GM19239 (cell line): ENCODE data around the gene COL1A2.

Experiments
- DNase-seq: peaks from one replicate; pipeline ENCODE4 v3.0.0; 2011; ENCODE audit warnings: low spot score; ENCODE audit not compliant: insufficient read length
- FAIRE-seq: peaks from 2 replicates; lab custom pipeline; 2011; peaks lifted over from hg19 to GRCh38; lab: Jason Lieb, UNC

Gene COL1A2

DNA sequence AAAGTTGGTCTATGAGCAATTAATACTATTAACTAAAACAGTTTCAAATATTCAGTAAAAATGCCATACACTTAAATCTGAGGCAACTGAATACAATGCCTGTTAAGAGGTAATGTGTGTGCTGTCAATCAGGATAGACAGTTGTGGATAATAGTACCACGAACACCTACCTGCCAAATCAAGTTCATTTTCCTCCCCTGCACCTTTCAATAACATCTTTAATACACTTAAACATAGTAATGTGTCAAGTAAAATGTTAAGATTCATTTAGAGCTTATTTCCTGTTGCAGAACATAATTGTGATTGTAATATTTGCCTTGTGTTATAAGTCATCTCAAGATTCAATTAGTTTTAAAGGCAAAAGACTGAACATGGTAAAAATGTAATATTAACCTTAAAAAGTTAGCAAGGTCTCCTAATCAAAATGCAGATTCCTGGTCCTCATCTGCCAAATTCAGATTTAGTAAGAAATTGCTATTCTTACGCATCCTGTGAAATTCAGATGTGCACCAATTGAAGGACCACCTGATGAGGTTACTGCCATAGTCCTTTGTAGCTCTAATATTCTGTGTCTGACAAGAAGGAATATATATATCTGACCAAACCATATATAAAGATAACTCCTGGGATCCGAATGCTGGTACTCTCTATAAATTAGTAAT is 37.1 kb downstream of the COL1A2 start:
- DNase-seq: no peak
- FAIRE-seq: no peak

DNA sequence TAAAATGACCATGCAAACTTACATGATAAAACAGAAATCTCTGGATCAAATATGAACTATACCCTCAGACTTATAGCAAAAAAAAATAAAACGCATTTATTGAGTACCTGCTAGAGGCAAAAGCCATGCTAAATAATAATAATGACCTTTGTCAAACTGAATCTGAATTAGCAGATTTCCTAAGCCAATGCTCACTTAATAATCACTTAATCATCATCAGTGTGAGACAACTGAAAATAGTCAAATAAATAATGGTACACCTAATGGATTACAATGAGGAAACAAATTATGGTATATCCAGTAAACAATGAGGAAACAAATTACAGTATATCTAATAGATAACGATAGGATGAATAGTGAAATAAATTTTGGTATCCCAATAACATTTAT is 37.6 kb downstream of the COL1A2 start:
- FAIRE-seq: no peak
- no peak for DNase-seq

DNA sequence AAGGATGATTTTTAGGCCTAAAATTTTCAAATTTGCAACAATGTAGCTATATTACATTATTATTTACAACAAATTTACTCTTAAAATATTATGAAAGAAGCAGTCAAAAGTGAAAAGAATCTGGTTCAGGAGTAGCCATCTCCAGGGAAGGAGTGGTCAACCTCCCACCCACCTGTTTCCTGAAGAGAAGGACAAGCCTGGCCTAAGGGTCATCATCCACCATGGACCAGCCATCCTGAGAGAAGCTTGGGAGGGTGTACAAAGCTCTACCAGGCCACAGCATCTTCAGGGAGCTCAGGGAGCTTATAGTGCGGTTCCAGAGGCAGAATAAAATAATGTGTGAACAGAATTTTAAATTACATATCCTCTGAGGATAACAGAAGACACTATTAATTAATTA is 38.1 kb downstream of the COL1A2 start:
- no peak for FAIRE-seq

DNA sequence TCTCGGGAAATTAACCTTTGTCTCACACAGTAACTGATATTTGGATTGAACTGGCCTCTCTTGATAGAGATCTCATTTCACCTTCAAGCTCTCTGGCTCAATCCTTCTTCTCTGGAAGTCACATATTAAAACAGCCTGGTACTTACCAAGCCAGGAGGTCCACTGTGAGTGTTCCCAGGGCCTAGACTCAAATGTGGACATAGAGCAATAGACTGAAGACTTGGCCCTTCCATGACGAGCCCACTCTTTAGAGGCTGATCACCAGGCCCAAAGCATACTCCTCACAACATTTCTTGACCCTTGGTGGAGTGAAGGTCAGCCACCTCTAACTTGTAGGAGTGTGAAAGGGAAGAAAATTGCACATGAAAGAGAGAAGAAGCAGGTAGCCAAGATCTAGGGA is 38.5 kb downstream of the COL1A2 start:
- DNase-seq: no peak
- FAIRE-seq: no peak

More for the DNA sequence above, 38.1 kb downstream of the COL1A2 start:
- DNase-seq: no peak

DNA sequence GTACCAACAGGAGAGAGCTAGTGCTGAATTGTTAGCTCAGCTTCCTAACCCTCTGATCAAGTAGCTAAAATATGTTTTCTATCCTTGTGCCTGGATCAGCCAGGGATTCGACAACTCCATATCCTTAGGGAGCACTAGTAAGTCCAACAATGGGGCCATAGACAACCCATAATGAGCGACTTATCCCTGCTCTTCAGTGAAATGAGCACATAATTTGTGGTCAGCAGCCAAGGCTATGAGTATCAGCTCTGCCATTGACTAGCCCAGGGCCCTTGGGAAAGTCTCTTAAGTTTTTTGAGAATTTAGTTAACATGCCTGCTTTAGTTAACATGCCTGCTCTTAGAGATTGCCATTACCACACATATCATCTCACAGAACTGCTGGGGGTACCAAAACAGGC is 39.3 kb downstream of the COL1A2 start:
- FAIRE-seq: no peak
- no peak for DNase-seq

DNA sequence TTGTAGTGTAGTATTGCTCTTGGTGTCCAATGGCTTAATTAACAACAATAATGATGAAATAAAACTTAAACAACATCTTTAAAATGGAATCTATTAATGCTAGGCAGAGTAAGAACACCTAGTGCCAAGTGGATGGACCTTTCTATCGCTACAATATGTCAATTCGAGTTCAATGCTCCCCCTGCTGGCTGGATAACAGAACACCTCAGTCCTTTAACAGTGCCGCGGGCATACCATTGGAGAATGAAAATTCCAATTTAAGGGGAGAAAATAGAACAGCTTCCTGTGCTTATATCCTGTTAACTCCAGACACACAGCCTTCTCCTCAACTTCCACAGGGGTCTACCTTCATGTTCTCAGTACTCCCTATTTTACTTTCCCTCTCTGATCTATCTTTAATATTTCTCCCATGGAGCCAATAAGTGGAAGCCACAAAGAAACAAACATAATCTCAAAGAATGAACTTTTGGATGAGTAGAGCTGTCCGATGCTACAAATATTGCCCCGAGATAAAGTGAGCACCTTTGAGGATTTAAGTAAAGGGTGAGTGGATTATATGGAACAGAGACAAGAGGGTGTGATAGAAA is 41.4 kb downstream of the COL1A2 start:
- peak; percentile 23 for DNase-seq
- FAIRE-seq: peak; percentile 90

DNA sequence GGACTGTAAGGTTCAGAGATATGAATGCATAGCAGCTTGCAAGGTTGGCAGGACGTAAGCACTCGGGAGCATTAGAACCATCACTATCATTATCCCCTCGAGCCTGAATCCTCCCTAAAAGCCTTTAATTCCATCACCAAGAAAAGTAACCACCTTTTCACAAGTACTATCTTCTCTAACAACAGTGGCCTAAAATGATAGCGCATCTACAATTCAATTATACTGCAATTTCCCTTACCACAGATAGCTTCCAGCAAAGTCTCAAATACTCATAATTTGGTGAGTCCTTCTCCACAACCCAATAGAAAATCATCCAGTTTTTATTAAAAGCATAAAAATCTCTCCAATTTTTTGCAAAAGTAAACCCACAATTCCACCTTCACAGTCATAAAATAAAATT is 42.0 kb downstream of the COL1A2 start:
- FAIRE-seq (no peak), DNase-seq (no peak)

DNA sequence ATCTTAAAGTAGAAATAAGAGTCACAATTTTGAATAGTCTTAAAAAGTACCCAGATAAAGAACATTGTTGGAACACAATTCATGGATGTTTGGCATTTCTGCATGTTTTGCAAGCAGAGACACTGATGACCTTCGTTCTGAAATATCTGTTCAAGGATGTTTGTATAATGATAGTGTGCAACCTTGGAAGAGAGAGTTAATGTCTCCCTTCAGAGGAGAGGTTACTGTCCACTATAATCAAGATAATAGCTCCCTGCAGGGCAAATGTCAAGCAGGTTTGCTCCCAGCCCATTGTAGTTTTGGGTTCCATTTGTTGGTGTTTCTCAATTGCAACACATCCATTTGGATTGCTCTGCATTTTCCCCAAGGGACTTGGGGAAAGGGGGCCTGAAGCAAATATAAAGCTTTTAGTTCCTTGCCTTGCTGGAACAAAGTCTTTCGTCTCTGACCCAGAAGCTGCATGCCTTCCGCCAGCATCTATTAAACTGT is 45.2 kb downstream of the COL1A2 start:
- no peak for DNase-seq

DNA sequence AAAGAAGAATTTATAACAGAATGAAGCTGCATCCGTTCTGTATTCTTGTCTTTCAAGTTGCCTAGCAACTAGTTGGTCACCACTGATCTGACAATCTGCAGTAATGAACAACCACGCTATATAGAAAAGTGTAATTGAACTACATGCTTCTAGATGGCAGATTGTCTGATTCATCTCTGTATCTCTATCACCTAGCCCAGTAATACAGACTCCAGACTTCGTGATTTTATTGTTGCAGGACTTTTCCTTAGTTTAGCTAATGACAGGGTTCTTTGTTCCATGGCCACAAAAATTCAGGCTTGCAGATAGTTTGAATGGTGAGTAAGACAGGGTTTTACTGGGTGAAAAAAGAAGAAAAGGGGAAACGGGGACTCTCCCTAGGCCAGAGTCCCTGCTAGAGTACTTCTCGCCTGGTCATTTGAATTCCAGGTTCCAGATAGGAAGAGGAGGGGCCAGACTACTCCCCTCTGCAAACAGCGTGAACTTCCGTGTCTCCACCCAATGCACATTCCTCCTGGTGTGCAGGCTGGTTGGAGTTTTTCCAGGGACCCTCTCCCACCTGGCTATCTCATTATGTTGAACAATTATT is 45.9 kb downstream of the COL1A2 start:
- no peak for DNase-seq
- FAIRE-seq: no peak

More for the DNA sequence above, 45.2 kb downstream of the COL1A2 start:
- no peak for FAIRE-seq

DNA sequence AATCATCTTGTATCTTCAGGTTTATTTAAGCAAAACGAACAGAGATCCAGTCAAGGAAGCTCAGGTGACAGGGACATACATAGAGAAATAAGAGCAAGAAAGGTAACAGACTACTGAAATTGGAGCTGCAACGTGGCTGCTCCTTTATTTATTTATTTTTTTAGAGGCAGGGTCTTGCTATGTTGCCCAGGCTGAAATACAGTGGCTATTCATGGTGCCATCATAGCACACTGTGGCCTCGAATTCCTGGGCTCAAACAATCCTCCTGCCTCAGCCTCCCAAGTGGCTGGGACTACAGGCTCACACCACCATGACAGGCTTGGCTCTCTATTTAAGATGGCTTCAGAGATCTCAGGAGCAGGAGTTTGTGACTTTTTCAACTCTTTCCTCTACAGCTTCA is 46.4 kb downstream of the COL1A2 start:
- no peak for FAIRE-seq
- no peak for DNase-seq

DNA sequence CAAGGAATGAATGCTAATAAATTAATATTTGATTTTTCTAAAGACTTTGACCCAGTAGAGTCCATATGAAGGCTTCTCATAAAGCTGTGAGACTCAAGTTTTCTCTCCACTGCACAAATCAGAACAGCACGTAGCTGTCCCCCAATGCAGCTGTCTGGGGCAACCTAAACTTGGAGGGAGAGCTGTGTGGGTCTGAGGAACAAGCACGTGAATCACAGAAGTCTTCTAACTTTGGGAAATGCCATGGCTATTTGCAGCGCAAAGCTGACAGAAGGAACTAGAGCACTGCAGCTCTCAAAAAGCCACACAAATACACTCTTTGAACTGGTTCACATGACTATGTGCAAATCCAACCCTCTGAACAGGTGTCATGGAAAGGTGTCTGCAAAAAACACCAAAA is 47.9 kb downstream of the COL1A2 start:
- FAIRE-seq (no peak), DNase-seq (no peak)

DNA sequence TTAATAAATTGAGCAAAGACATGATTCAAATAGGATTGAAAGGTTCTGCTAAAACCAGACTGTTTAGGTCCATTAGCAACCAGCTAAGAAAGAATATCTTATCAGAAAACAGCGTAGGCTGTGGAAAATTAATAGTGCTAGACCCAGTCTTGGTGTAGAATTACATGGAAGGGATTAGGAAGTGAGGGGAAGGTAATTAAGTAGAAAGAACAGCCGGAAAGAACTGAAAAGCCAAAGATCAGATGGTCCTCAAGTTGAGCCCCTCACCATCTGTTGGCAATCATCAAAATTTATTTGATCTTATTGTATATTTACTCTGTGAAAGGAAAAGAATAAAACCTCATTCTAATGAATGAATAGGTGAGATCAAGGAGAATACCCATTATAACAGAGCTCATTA is 50.1 kb downstream of the COL1A2 start:
- DNase-seq (no peak), FAIRE-seq (no peak)

DNA sequence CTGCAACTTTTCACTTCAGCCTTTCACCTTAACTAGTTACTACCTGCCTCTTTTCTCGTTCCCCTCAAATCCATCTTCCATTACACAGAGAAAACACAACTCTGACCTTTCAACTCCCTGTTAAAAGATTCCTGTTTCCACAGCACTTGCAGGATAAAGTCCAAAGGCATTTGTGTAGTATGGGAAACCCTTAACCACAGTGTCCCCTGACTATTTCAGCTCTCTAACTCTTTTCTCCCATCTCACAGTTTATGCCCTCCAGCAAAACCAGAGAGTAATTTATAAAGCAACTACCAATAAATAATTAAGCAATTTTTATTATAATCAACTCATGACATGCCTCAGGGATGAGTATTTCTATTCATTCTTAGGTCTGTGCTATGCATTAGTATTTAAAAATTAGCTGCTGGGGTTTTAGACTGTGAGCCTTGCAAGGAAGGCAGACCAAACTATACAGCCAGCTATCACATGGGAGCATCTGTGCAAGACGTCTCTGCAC is 51.0 kb downstream of the COL1A2 start:
- no peak for DNase-seq
- FAIRE-seq: no peak

DNA sequence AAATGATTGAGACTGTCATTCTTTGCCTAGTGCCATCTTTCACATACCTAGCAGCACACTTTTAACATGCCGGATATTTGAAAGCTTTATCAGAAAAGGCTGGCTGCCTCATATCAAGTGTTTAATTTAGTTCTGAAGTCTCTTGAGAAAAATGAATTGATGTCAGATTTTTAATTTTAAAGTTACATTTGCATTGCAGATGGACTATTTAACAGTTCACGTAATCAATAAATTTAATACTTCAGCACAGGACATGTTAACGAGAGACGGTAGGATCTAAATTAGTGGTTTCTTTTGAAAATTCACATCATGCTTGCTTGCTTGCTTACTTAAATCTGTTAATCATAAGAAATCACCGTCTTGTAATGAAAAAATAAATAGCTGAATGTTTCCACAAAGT is 51.6 kb downstream of the COL1A2 start:
- DNase-seq (no peak), FAIRE-seq (no peak)

DNA sequence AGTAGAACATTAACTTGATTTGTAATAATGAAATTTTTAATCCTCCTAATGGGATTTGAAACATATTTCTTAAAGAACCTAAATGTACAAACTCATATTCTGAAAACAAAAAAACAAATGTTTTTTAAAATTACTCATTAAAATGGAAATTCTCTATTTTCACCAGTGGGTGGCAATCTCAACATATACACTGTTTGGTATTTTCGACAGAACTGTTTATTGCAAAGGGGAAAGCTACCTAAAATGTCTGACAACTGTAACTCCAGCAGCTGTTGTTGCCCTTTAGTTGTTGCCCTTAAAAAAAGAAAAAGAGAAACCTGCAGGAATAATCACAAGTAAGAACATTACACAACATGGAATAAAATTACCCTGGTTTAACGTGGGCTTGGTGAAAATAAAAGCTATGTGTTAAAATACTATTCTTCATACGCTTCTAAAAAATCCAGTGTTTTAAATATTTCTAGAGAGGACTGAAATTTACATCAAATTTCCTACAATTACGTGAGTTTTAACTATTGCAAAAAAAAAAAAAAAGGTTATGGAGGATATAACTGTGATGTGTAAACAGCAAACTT is 54.5 kb downstream of the COL1A2 start:
- FAIRE-seq: peak; percentile 68

DNA sequence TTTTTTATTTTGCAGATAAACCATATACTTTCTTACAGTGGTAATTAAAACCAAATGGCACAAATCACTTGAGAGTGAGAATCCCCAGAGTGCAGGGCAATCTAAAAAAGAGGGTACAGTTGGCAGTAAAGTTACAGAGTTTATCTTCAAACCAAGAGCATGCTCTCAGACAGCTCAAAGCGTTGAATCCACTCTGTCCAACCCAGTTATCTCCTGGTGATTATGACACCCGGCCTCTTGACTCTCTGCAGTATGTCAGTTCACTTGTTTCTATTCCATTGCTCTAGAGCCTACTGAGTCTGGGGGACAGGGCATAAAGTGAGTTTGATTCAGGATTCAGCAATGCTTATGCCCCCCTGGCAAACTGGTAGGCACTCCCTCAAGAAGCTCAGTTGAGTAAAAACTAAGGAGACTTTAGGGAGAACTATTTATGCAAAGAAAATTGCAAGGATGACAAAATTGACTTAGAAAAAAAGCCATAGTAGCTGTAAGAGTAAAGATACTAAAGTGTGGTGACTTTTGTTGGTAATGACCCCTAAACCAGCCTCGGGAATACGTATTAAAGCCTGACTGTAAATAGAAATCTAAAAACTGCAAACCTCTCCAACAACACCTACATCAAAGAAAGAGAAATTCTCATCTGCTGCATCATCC is 55.5 kb downstream of the COL1A2 start:
- DNase-seq: no peak
- no peak for FAIRE-seq

More for the DNA sequence above, 54.5 kb downstream of the COL1A2 start:
- DNase-seq: peak; percentile 2

DNA sequence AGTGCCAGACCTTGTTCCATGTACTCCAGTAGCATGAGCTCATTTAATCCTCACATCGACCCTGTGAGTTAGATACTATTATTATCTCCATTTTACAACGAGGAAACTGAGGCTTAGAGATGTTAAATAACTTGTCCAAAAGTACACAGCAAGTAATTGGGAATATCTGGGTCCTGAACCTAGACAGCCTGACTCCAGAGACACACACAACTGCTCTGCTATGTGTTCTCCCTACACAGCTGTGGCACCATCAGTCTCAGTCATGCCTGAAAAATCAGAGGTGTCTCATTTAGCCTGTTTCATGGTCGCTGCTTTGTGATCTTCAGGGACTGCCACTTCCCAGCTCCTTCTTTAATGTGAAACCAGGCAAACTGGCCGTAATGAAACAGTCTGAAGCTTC is 56.5 kb downstream of the COL1A2 start:
- no peak for FAIRE-seq
- no peak for DNase-seq

DNA sequence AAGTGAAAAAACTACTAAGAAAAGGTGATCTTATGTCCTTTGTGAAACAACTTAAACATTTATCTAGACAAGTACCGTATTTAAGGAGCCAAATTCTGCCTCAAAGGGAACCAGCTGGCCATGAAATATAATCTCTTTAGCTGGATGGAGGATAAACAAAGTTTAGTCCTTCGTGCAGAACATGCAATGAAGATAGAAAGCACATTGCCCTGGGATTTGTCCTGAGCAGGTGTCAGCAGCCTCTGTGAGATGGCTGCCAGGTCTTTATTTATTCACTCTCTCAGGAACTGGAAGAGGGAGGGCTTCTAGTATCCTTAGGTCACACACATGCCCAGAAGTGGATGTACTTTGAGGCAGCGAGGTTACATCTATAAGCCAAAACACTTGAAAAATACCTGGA is 57.5 kb downstream of the COL1A2 start:
- DNase-seq: no peak
- FAIRE-seq: no peak

DNA sequence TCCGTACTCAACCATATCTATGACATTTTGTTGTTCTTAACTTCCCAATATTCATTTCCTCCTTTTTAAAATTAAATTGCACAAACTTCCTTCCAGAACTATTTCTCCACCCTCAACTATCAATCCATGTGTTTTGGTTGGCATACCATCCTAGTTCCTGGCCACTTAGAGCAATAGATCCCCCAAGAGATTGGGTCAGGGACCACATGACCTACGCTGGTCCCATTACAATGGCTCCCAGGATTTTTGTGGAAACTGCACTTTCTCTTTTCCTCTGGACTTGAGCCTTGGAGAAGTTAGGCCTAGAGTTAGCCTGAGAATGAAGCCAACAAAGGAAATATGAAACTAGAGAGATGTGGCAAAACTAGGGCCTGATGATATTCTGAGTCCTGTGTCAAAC is 59.2 kb downstream of the COL1A2 start:
- FAIRE-seq: no peak

DNA sequence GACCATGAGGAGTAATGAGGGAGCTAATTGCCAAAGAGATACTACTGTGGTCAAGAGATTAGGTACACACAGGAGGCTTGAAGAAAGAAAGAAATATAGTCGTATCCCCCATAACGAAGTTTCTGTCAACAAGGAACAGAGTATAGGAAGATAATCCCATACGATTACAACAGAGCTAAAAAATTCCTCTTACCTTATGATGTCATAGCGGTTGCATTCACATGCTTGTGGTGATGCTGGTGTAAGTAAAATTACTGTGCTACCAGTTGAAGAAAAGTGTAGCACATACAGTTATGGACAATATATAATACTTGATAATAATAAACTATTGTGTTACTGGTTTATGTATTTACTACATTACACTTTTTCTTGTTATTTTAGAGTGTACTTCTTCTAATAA is 63.3 kb downstream of the COL1A2 start:
- FAIRE-seq (no peak), DNase-seq (no peak)

More for the DNA sequence above, 59.2 kb downstream of the COL1A2 start:
- DNase-seq: no peak

DNA sequence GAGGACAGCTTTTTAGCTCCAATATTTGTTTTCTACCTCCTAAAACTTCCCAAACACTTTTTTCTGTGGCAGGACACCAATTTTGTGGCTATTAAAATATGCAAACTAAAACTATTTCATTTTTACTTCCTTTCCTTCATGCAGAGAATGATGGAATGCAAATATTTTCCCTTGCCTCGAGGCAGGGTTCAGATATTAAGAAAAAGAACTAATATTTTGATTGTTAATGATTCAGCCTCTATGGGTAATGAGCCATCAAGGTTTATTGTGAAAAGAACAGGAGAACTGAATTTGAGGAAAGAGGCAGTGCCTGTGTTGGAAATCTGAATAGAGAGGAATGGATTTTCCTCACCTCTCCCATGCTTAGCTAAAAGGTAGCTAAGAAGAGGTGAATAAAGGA is 71.8 kb downstream of the COL1A2 start:
- DNase-seq (no peak), FAIRE-seq (no peak)
